Activated CD8-positive, alpha-beta memory T cell treated with anti-CD3 and anti-CD28 coated beads, Interleukin-2, amount 50 U/mL, for 24 hours (primary cell): ENCODE measurements around the gene DUS2.

Experiments used
- DNase-seq: peaks from one replicate; pipeline ENCODE4 v3.0.0-alpha.2; 2020; ENCODE audit errors: extremely low read depth

Gene DUS2

DNA sequence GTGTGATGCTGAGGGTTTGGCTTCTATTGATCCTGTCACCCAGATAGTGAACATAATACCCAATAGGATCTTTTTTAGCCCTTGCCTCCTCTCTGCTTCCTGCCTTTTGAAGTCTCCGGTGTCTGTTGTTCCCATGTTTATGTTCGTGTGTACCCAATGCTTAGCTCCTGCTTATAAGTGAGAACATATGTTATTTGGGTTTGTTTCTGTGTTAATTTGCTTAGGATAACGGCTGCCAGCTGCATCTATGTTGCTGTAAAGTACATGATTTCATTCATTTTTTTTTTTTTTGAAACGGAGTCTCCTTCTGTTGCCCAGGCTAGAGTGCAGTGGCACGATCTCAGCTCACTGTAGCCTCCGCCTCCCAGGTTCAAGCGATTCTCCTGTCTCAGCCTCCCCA lies 23.0 kb downstream of the DUS2 start:
- DNase-seq: no peak

DNA sequence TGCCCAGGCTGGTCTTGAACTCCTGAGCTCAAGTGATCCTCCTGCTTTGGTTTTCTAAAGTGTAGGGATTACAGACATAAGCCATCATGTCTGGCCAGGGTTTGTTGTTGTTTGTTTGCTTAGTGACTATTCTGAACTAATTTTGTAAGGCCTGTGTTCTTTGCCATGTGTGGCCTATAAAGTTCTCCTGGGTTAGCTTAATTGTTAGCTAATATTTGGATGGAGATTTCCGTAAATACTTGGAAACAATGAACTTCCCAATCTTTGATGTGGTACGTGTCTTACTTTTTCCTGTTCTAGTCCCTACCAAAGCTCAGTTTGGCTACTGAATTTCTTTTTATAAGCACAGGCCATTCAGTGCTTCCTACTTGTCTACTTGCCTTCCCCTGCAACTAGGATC lies 24.9 kb downstream of the DUS2 start:
- DNase-seq: no peak

DNA sequence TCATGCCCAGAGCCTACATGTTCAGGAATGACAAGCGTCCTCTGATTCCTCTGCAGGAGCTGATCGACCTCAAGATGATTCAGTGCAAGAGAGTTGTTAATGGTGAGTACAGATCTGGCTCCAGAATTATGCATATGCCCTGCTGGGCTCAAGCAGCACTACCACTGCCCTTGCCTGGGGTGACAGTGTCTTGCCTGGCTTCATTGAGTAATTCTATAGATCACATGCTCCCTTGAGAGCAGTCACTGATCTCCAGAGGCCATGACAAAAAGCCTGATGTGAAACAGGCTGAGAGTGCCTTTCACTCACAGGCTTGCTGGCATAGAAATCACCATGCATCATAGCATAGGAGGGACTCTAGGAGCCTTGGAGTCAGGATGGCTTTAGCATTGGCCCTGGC lies 26.4 kb downstream of the DUS2 start:
- no peak for DNase-seq

DNA sequence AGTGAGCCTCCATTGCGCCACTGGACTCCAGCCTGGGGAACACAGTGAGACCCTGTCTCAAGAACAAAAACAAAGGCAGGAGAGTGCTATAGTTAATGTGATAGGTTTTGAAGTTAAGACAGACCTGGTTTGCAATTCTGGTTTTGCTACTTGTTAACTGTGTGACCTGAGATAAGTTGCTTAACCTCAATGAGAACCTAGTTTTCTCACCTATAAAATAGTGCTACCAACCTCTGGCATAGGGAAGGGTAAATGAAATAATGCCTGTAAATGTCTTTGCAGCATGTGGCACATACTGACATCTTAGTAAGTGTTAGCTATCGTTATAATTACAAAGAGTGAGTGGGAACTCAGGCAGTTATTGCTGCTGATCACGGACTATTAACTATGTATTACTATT lies 32.3 kb downstream of the DUS2 start:
- DNase-seq: no peak

DNA sequence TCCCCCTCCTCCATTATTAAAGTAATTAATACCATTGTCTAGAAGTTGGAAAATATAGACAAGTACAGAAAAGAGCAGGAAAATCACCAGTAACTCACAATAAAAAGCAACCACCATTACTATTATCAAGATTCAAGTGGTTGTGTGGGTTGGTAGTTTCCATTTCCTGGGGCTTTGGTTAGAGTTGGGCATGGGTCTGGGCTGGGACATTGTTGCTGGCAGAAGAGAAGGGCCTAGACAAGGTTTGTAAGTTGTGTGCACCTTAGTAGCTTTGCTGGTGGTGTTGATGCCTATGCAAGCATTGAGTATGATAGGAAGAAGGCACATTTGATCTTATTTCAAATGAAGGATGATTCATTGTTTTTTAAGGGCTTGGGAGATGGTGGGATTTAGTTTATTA lies 36.7 kb downstream of the DUS2 start:
- no peak for DNase-seq

DNA sequence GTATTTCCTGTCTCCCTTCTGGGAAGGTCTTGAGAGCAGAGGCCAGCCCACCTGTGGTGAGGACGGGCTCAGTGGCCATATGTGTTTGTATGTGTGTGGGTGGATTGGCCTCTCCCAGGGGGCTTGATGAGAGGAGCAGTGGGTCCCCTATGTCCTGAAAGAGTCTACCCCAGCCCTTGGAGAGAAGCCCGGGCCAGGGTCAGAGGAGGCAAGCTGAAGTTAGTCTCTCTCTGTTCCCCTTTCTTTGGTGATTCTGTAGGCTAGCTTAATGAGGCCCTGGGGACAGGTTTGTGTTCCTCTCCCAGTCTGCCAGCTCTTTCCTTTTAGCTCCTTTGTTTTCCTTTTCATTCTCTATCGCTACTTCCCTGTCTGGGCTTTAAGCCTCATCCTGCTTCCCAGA lies 38.3 kb downstream of the DUS2 start:
- no peak for DNase-seq

DNA sequence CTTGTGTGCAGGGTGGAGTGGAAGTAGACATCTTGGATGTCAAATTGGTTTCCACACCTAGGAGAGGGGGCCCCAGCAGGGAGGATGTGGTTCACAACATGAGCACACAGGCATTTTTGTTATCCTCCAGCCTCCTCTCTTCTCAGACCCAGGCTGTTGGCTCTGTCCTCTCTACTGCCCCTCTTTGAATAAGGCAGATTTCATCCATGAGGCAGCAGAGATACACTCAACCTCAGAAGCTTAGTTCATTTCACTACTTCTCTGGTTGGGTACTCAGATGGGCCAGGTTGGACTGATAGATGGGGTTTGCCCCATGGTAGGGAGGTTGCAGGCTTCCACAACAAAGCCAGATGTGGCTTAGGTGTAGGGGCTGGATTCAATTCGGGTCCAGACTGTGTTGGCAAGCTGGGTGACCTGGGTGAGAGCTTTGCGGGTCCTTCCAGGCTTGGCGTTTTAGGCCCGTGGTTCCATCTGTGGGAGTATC lies 39.9 kb downstream of the DUS2 start:
- no peak for DNase-seq

DNA sequence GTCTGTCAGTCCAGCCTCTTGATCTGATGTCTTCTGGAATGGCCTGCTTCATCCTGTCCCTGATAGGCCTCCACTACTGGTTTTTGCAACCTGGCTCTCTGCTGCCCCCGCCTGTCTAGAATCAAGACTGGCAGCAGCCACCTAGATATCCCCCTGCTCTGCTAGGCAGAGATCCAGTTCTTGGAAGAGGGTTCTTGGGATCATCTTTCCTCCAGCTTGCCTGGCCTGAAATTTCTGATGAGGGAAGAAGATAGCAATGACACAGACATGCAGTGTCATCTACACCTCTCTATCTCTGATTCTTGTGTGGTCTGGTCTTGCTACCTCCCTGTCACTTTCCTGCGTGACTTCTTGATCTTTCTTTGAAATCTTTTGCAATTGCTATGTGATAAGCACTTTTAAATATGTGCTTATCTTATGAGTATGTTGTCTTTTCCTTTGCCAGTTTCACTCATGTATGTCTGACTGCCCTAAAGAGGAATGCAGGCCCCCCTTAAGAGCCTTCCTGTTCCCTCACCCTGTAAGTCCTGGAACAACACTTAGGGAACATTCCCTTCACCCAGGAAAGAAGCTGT lies 41.8 kb downstream of the DUS2 start:
- DNase-seq: peak; percentile 46

DNA sequence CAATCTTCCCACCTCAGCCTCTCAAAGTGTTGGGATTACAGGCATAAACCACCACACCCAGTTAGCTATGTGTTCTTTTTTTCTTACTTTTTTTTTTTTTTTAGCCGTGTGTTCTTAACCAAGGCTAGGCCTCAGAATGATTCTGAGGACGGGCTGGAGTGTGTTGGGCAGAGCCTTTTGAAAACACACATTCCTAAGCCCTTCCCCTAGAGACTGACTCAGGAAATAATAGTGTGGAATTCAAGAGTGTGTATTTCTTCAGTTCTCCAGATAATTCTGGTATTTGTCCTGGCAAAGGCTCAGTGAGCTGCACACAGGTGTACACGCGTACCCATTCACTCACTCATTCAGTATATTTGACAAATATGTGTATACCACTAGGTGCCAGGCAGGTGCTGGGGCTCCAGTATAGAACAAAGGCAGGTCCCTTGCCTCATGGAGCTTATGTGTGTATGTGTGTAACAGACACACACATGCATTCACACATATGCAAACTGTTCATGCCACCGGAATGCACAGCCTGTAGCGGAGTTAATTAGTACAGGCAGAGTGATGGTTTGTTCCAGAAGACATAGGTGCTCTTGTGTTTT lies 42.7 kb downstream of the DUS2 start:
- DNase-seq: no peak

DNA sequence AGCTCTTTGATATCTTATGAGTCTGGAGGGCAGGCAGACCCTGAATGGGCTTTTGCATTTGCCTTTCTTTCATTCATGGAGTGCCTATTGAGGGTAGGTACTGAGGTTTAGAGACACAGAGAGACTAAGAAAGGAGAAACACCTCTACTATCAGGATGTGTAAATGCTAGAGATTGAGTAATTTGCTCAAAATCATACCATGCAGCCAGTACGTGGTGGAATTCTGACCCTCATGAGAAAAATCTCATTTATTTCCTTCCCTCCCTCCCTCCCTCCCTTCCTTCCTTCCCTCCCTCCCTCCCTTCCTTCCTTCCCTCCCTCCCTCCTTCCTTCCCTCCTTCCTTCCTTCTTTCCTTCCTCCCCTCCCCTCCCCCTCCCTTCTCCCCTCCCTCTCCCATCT lies 43.7 kb downstream of the DUS2 start:
- DNase-seq: no peak

DNA sequence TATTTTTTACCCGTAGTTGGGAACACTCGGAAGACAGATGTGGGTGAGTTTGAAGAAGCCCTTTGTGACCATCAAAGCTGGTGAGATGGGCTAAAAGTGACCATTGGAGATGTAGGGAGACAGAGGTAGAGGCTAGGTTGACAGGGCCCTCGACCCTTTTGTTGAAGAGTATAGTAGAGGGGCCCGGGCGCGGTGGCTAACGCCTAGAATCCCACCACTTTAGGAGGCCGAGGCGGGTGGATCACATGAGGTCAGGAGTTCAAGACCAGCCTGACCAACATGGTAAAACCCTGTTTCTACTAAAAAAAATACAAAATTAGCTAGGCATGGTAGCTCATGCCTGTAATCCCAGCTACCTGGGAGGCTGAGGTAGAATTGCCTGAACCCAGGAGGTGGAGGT lies 45.8 kb downstream of the DUS2 start:
- no peak for DNase-seq

DNA sequence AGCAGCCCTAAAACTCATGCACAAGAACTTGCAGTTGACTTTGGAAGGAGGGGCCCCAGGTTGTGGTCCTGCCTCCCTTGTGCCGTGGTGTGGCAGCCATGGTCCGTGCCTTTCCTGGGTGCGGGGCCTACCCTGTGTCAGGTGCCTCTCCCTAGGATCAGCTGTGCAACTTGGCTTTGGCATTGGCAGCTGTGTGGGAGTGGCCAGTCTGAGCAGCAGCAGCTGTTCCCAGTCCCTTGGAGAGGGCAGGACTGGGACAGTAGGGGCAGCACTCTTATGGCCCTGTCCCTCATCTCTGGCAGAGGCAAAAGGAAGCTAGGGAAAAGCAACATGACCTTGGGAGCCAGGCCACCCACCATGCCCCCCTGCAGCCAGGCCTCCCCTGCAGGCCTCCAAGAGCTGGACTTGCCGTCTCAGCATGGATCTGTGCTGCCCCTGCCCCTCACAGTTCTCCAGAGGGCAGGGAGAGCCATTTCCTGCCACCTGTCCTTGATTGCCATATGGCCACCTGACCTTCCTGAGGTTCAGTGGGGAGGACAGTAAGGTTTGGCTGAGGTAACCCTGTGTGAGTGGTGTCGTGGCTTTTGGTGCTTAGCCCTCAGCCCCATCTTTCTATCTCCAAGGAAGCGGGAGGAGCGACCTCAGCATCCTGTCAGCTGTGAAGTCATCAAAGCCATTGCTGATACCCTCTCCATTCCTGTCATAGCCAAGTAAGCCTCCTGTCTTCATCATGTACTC lies 46.6 kb downstream of the DUS2 start:
- no peak for DNase-seq

DNA sequence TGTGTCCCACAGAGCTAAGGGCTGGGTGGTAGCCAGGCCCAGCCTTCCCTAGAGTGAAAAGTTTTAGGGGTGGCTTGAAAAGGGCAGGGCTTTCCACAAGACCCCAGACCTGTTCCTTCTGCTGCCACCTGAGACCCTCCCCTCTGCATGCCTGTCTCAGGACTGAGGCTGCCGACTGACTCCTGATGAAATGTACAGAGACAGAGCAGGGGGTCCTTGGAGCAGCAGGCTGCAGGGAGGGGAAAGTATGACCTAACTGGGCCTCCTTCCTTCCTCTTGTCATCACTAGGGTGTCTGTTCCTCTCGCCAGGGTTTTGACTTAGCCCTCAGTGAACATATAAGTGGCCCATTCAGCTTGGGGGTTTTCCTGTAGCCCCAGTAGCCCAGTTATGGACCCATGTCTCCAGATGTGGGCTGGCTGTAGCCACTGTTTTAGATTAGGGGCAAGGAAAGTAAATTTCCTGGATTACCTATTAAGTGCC lies 47.2 kb downstream of the DUS2 start:
- no peak for DNase-seq

DNA sequence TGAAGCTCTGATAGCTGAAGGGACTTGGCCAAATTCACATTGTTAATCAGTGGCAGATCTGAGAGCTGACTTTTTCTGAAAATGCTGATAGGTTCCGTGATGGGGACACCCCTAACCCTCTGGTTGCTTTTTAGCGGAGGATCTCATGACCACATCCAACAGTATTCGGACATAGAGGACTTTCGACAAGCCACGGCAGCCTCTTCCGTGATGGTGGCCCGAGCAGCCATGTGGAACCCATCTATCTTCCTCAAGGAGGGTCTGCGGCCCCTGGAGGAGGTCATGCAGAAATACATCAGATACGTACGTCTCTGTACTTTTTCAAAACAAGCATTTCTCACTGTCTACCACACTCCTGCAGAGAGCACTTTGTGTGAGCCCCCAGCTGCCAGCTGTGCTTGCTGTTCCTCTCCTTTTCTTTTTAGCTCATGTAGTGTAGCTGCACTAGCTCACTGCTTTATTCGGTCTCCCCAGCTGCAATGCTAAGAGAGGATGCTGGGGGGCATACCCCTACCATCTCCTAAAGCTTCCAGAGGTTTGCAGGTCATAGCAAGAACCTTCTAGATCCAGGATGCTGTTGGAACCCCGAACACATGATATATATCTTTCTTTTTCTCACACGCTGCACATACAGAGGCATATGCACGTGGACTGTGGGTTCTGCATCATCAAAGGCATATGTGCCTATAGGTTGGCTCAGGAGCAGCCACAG lies 47.9 kb downstream of the DUS2 start:
- no peak for DNase-seq

DNA sequence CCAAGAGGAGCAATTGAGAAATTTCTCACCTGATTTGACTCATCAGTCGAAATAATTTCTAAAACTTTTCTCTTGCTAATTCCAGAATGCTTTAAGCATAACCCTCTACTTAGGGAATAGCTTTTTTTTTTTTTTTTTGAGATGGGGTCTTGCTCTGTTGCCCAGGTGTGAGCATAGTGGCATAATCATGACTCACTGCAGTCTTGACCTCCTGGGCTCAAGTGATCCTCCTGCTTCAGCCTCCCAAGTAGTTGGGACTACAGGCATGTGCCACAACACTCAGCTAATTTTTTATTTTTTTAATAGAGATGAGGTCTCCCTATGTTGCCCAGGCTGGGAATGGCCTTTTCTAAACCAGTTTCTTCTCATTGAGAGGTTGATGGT lies 48.4 kb downstream of the DUS2 start:
- DNase-seq: no peak

DNA sequence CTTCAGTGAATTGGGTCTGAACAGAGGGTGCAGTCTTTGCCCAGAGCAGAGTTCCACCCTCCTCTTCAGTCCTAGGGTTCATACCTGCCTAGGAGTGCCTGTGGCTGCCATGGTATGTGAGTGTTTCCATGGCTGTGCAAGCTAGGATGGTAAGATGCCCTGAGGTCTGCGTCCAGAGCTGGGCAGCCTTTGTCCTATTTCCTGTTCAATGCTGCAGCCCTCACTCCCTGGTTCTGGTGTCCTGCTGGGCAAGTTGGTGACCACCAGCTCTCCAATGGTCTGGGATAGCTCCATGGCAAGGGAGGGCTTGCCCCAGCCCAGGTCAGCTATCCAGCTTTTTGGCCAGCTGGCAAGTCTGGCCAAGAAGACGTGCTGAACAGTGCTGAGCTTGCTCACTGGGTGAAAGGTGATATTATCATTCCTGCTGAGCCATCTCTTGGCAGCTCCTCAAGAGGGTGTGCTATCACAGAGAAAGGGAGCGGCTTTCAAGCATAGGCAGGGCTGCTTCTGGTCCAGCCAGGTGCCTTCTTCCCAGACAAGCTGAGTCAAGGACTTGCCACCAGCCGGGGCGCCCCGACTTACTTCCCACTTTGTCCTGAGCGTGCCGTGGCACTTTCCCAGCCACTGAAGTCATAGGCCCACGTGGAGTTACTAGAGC lies 49.1 kb downstream of the DUS2 start:
- no peak for DNase-seq

DNA sequence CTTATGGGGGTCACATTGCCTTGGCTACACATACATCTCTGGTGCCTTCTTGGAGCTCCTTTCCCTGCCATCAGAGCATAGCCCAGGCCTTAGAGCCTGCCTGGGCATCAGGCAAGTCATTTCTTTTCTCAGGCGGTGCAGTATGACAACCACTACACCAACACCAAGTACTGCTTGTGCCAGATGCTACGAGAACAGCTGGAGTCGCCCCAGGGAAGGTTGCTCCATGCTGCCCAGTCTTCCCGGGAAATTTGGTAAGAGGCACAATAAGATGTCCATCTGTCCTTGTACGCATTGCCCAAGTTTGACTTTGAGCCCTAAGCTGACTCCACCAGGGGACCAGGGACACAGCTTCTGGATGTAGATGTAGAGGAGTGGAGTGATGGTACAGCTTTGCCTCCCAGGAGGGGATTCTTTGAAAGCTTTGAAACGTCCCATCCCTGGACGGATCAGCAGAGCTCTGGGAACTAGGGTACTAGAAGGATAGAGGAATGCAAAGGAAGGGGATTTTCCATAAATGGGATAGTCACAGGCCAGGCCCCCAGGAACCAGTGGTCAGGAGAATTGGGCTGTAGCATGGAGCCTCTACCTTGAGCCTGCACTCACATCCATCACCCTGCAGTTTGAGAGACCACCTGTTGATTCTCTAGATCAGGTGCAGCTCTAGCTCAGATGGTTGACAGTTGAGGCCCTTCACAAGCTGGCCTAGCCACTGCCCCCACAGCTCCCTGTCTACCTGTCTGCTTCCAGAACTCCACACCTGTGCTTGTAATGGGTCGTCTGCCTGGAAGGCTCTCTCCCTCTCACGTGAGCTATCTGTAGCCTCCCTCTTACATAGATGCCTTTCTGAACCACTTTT lies 51.0 kb downstream of the DUS2 start:
- DNase-seq: no peak

DNA sequence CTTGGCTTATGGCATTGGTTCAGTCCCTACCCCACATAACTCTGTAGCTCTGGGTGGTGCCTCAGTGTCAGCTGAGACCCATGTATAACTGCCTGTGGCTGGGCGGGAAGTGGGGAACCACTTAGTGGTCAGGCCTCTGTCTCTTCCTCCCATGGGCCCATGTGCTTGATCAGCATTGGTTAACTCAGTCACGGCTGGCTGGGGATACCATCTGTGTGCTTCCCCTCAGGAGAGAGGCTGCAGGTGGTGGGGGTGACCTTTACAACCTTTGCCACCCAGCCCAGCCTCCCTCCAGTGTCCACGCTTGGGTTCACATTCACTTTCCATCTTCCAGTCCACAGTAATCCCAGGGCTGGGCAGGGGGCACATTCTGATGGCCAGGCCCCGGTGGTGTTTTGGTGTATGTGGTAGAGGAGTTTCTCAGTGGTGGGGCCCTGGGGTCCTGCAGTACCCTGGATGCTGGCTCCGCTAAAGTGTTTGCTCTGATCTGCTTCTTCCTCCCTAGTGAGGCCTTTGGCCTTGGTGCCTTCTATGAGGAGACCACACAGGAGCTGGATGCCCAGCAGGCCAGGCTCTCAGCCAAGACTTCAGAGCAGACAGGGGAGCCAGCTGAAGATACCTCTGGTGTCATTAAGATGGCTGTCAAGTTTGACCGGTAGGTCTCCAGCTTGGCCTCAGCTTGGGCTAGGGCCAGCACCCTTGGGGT lies 51.9 kb downstream of the DUS2 start:
- DNase-seq: peak; percentile 44

DNA sequence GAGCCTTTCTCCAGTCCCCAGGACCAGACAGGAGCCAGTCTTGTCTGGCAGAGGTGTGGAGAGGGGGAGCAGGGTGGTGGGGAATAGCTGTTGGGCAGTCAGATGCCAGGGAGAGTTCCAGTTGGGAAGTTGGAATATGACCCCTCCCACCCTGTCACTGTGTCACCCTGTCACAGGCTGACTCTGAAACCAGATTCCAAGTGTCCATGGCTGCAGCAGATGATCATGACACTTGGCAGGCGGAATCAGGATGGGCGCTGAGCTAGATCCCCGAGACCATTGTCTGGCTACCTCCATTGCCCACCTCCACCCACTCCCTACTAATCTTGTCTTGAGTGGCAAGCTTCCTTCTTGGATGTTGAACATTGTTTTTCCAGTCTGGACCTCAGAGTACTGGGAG lies 52.9 kb downstream of the DUS2 start:
- no peak for DNase-seq

DNA sequence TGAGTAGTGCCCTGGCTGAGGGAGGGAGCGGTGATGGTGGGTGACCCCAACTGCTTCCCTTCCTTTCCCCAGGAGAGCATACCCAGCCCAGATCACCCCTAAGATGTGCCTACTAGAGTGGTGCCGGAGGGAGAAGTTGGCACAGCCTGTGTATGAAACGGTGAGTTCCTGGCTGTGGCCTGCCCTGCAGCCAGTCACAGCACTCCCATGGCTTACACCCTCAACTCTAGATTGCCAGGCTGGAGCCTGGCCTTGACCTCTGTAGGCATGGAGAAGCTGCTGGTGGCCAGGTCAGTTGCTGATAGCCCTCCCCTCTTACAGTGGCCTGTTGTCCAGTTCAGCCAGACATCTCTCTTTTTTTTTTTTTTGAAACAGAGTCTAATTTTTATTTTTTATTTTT lies 53.5 kb downstream of the DUS2 start:
- no peak for DNase-seq
